Urinary bladder (tissue), 4 donors: ENCODE data around the gene CFAP97D2. TPM values are rescaled to one million over a fixed set of nuclear protein-coding genes. Genes with fewer than 3 reads are reported as not detected.
"Not testable (repeated sequence)": the region's sequence is repeated elsewhere in the genome, so short reads cannot be mapped to it uniquely, and the experiment has no call there.

Source experiments
- DNase-seq: peaks from one replicate; pipeline ENCODE4 v3.0.0-alpha.2; 2015; ENCODE audit errors: extremely low spot score
- H3K27ac ChIP-seq: one replicate; pipeline ENCODE4 v1.5.1; 2013; ENCODE audit warnings: low read depth, mild to moderate bottlenecking, moderate library complexity
- H3K36me3 ChIP-seq: one replicate; pipeline ENCODE4 v1.6.1; 2013; ENCODE audit warnings: mild to moderate bottlenecking, moderate library complexity; ENCODE audit not compliant: insufficient read depth
- H3K4me1 ChIP-seq: one replicate; pipeline ENCODE4 v1.6.1; 2013; ENCODE audit warnings: mild to moderate bottlenecking, moderate library complexity; ENCODE audit not compliant: insufficient read depth
- H3K4me3 ChIP-seq: one replicate; pipeline ENCODE4 v1.5.1; 2013; ENCODE audit warnings: low read depth, low read length
- WGBS: extraction: QIAGEN DNeasy Blood & Tissue Kit; methylation state at CpG from one replicate; pipeline ENCODE4 v1.1.7; 2013; 5-methylcytosine and 5-hydroxymethylcytosine counted together
- polyA plus RNA-seq: library from polyadenylated mRNA; stranded (reverse); fragments of 200-250 nt; gene quantifications from one replicate; pipeline ENCODE4 v1.2.3, GENCODE V29; 2013
- total RNA-seq: library from RNA; depleted of rRNA; stranded (reverse); fragments of >200 nt; gene quantifications from one replicate; pipeline ENCODE4 v1.2.3, GENCODE V29; 2014
- donor health status: healthy with polysubstance abuse.
- donor health status: healthy.

CFAP97D2 gene
- total and polyA plus RNA-seq, 2 donors = not detected

- WGBS = 65% methylated on average over 11 of the region's 11 CpGs
- Histone ChIP-seq H3K36me3 (no peaks in the 10 kb centered on the region), H3K4me3 (no peak overlapping the region), H3K4me1 (no peaks in the 10 kb centered on the region), H3K27ac (no peak overlapping the region)
- no peak for DNase-seq
Measured at GRCh38 chr13:114157869-114158495, 21.1 kb upstream of the CFAP97D2 start.

DNA sequence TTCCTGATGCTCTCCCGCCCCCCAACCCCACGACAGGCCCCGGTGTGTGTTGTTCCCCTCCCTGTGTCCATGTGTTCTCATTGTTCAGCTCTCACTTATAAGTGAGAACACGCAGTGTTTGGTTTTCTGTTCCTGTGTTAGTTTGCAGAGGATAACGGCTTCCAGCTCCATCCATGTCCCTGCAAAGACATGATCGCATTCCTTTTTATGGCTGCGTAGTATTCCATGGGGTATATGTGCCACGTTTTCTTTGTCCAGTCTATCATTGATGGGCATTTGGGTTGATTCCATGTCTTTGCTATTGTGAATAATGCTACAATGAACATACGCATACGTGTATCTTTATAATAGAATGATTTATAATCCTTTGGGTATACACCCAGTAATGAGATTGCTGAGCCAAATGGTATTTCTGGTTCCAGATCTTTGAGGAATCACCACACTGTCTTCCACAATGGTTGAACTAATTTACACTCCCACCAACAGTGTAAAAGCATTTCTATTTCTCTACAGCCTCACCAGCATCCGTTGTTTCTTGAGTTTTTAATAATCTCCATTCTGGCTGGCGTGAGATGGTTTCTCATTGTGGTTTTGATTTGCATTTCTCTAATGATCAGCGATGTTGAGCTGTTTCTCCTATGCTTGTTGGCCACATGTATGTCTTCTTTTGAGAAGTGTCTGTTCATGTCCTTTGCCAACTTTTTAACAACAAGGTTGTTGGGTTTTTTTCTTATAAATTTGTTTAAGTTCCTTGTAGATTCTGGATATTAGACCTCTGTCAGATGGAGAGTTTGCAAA lies 20.0 kb upstream of the CFAP97D2 start:
- DNase-seq, H3K4me1 ChIP-seq, H3K4me3 ChIP-seq, H3K27ac ChIP-seq, H3K36me3 ChIP-seq: not testable (repeated sequence)
- WGBS = 83% methylated on average over 13 of the region's 13 CpGs

GRCh38 chr13:114161028-114161556 lies 18.0 kb upstream of the CFAP97D2 start:
- WGBS = 94% methylated on average over 47 of the region's 47 CpGs
- no peaks in the 10 kb centered on the region for H3K4me1 ChIP-seq
- no peaks in the 10 kb centered on the region for H3K36me3 ChIP-seq
- DNase-seq = no peak
- no peak overlapping the region for H3K27ac ChIP-seq
- no peak overlapping the region for H3K4me3 ChIP-seq

GRCh38 chr13:114161644-114162532 lies 17.2 kb upstream of the CFAP97D2 start:
- H3K4me1 ChIP-seq = peaks cover 2% of the 10 kb centered on the region
- H3K36me3 ChIP-seq = no peaks in the 10 kb centered on the region
- no peak overlapping the region for H3K4me3 ChIP-seq
- 26% methylated on average over 32 of the region's 32 CpGs for WGBS
- no peak overlapping the region for H3K27ac ChIP-seq
- DNase-seq = no peak

DNA sequence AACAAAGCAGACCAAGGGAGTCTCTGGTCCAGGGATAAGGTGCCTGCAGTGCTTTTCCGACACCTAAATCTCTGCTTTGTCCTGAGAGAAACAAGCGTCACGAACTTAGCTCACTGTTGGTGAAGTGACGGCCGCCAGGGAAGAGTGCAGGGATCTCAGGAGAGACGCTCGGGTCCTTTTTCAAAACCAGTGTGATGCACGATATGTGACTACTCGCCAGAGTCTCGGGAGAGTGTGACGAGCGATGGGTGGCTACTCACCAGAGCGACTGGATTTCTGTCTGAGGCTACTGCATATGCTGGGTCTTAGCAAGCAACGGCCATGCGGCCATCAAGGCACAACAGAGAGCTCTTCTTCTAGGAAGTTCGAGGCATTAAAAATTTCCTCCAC lies 16.5 kb upstream of the CFAP97D2 start:
- Histone ChIP-seq H3K27ac (no peak overlapping the region), H3K4me3 (no peak overlapping the region), H3K4me1 (peaks cover 2% of the 10 kb centered on the region), H3K36me3 (no peaks in the 10 kb centered on the region)
- DNase-seq = no peak
- WGBS = 89% methylated on average over 16 of the region's 16 CpGs

DNA sequence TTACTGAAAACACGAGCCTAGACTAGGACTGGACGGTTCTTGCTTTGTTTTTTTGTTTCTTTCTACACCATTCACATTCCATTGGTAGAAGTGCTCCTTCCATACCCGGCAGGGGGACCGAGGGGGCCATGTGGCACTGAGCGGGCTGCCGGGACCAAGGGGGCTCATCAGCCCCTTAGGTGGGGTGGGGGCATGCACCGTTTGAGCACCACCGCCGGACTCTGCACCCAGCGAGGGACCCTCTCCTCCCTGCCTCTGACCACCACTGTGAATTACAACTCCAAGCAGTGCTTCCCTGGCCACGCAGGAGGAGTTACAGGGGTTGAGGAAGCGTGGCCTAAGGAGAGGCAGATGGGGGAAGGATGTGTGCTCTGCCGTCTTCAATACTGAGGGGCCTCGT lies 15.0 kb upstream of the CFAP97D2 start:
- no peak overlapping the region for H3K4me3 ChIP-seq
- peaks cover 2% of the 10 kb centered on the region for H3K4me1 ChIP-seq
- DNase-seq = no peak
- no peak overlapping the region for H3K27ac ChIP-seq
- H3K36me3 ChIP-seq = no peaks in the 10 kb centered on the region
- WGBS = 75% methylated on average over 14 of the region's 14 CpGs

DNA sequence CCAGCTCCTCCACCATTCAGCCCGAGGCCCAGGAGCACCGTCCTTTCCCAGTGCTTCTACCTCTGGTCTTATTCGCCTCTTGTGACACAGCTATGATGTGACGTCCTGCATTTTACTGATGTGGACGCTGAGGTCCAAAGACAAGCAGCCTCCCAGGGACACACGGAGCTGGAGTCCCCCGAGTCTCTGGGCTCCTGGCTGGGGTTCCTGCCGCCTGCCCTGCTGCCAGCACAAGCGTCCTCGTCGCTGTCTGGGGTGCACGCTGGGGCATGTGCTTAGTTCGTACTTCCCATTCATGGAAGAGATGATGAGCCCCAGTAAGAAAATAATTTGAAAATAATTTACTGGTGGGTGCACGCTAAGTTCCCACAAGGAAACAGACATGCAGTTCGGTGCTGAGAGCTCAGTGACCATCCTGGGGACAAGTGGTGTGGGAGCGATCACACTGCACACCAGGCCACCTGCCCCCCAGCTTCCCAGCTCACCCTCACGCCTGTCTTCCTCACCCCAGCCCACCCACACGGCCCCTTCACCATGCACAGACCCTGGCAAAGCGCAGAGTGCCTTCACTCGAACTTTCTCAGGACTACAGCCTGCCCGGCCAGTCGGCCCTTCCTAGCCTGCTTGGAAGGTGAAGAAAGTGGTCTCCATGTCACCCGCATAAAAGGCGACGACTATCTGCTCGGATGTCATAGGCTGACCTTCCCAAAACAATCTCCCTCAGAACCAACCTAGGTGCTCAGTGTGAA lies 14.2 kb upstream of the CFAP97D2 start:
- Histone ChIP-seq H3K4me1 (peaks cover 2% of the 10 kb centered on the region), H3K36me3 (no peaks in the 10 kb centered on the region), H3K27ac (no peak overlapping the region), H3K4me3 (no peak overlapping the region)
- 88% methylated on average over 26 of the region's 26 CpGs for WGBS
- DNase-seq = no peak

DNA sequence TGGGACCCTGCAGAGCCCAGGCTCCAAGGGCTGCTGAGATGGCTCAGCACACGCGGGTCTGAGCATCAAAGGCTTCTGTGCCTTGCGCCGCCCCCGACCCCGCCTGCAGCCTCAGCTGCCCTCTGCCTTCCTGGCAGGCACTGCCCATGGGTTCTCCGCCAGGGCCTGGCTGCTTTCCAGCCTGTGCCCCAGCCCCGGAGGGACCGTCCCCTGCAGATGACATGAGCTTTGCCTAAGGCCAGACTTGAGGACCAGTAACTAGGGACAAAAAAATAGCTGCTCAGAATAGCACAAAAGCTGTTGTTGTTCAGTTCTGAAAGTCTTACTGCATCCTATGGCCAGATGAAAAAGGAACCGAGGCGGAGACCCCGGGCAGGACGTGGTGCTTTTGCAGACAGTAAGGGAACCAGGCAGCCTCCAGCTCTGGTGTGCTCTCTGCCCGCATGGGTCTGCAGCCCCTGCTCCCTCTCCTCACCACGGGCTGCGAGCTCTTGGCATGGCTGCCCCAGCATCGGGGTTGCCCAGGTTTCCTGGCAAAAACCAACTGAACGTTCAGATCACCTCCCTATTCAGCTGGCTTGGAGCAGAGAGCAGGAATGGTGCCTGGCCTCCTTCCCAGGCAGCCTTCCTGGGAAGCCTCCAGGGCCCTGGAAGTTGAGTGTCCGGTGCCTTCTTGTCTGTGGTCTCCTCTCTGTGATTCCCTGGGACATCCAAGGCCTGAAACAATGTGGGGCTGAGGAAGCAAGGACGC lies 12.5 kb upstream of the CFAP97D2 start:
- Histone ChIP-seq H3K4me1 (peaks cover 2% of the 10 kb centered on the region), H3K4me3 (no peak overlapping the region), H3K27ac (no peak overlapping the region), H3K36me3 (no peaks in the 10 kb centered on the region)
- 42% methylated on average over 20 of the region's 20 CpGs for WGBS
- DNase-seq = no peak

DNA sequence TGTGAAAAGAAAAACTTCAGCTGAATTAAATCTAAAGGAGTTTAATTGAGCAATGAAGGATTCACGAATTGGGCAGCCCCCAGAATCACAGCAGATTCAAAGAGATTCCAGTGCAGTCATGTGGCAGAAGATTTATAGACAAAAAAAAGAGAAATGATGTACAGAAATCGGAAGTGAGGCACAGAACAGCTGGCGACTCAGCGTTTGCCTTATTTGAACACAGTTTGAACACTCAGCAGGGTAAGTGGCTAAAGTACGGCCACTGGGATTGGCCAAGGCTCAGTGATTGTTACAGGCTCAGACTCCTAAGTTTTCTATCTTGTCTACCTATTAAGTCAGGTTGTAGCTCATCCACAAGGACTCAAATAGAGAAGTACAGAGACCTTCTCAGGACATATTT lies 11.6 kb upstream of the CFAP97D2 start:
- Histone ChIP-seq H3K27ac (no peak overlapping the region), H3K4me3 (no peak overlapping the region), H3K36me3 (no peaks in the 10 kb centered on the region), H3K4me1 (peaks cover 2% of the 10 kb centered on the region)
- 77% methylated on average over 5 of the region's 5 CpGs for WGBS
- DNase-seq = no peak

- 96% methylated on average over 5 of the region's 5 CpGs for WGBS
- no peak for DNase-seq
- Histone ChIP-seq H3K27ac (no peak overlapping the region), H3K4me1 (peaks cover 2% of the 10 kb centered on the region), H3K36me3 (no peaks in the 10 kb centered on the region), H3K4me3 (no peak overlapping the region)
Measured at GRCh38 chr13:114167885-114168284, 11.2 kb upstream of the CFAP97D2 start.

DNA sequence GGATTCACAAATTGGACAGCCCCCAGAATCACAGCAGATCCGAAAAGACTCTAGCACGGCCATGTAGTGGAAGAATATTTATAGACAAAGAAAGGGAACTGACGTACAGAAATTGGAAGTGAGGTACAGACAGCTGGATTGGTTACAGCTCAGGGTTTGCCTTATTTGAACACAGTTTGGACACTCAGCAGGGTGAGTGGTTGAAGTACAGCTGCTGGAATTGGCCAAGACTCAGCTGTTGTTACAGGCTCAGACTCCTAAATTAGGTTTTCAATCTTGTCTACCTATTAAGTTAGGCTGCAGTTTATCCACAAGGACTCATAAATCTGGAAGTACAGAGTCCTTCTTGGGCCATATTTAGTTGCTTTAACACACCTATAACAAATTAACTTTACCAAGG lies 5.8 kb upstream of the CFAP97D2 start:
- WGBS = 68% methylated on average over 3 of the region's 3 CpGs
- Histone ChIP-seq H3K4me1 (no peaks in the 10 kb centered on the region), H3K36me3 (no peaks in the 10 kb centered on the region), H3K4me3 (no peak overlapping the region), H3K27ac (no peak overlapping the region)
- no peak for DNase-seq

DNA sequence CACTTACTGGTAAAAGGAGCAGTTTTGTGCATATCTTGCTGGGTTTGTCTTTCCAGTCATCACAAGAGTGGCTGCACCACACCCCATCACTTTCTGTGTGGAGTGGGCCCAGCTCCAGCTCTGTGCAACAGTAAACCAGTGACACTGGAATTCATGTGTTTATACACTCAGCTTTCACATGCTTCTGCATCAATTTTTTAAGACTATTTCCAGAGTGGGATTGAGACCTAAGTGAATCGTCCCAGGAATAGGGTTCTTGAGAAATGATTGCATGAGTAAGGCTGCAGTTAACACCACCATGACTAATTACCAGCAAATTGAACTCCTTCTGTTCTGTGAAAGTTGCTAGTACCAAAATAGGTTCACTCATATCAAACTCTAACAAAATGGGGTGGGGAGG lies 5.3 kb upstream of the CFAP97D2 start:
- Histone ChIP-seq H3K4me1 (no peaks in the 10 kb centered on the region), H3K36me3 (no peaks in the 10 kb centered on the region), H3K27ac (no peak overlapping the region), H3K4me3 (no peak overlapping the region)
- no peak for DNase-seq
- 58% methylated on average over 1 of the region's 1 CpG for WGBS
